NCI-H1436 (cell line): ENCODE data around the gene RIPK3.
"Not testable (repeated sequence)": the region's sequence is repeated elsewhere in the genome, so short reads cannot be mapped to it uniquely, and the experiment has no call there.

ENCODE experiments used
- DNase-seq: peaks from one replicate; lab custom pipeline; 2025; lab: John Stamatoyannopoulos, UW

Gene RIPK3

GRCh38 chr14:24369907-24370687, 30.3 kb upstream of the RIPK3 start:
- DNase-seq, result no peak

GRCh38 chr14:24369463-24369862, 29.7 kb upstream of the RIPK3 start:
- no peak for DNase-seq

GRCh38 chr14:24368562-24369252, 28.9 kb upstream of the RIPK3 start:
- DNase-seq, result peak; percentile 76

GRCh38 chr14:24368212-24368561, 28.4 kb upstream of the RIPK3 start:
- DNase-seq, result no peak

- DNase-seq, result peak; percentile 91
These were observed 27.9 kb upstream of the RIPK3 start, which contains the start of gene NFATC4 for GRCh38 chr14:24367514-24368211. TSS of gene NFATC4 (plus strand) at chr14:24368184. CDS start at chr14:24368341, 157 bp downstream.

GRCh38 chr14:24366721-24367513, 27.1 kb upstream of the RIPK3 start:
- peak; percentile 94 for DNase-seq

GRCh38 chr14:24366413-24366720, 26.6 kb upstream of the RIPK3 start:
- no peak for DNase-seq

- peak; percentile 91 for DNase-seq
These were observed 26.0 kb upstream of the RIPK3 start for GRCh38 chr14:24365600-24366412.

GRCh38 chr14:24364841-24365240, 25.1 kb upstream of the RIPK3 start:
- DNase-seq, result no peak

- no peak for DNase-seq
These were observed 23.6 kb upstream of the RIPK3 start for GRCh38 chr14:24363401-24363800.

GRCh38 chr14:24362241-24362960, 22.6 kb upstream of the RIPK3 start:
- DNase-seq, result no peak

- no peak for DNase-seq
These were observed 21.5 kb upstream of the RIPK3 start for GRCh38 chr14:24361326-24361725.

- no peak for DNase-seq
These were observed 20.5 kb upstream of the RIPK3 start for GRCh38 chr14:24360281-24360680.

GRCh38 chr14:24356208-24356607, 16.4 kb upstream of the RIPK3 start:
- no peak for DNase-seq

- DNase-seq, result no peak
These were observed 15.2 kb upstream of the RIPK3 start for GRCh38 chr14:24355009-24355408.

- not testable (repeated sequence) for DNase-seq
These were observed 14.7 kb upstream of the RIPK3 start for GRCh38 chr14:24354482-24354825.

- DNase-seq, result no peak
These were observed 14.0 kb upstream of the RIPK3 start for GRCh38 chr14:24353559-24354481.

- DNase-seq, result no peak
These were observed 11.7 kb upstream of the RIPK3 start for GRCh38 chr14:24351517-24351916.

GRCh38 chr14:24349742-24350141, 10.0 kb upstream of the RIPK3 start:
- no peak for DNase-seq

- no peak for DNase-seq
These were observed 8.4 kb upstream of the RIPK3 start for GRCh38 chr14:24348186-24348585.
